T47D (cell line): ENCODE data around the gene MPI.
"Not testable (repeated sequence)": the region's sequence is repeated elsewhere in the genome, so short reads cannot be mapped to it uniquely, and the experiment has no call there.

Source experiments
- DNase-seq, 2 experiments: peaks; one replicate each; pipeline versions ENCODE4 v3.0.0 to v3.0.0-alpha.2; 2011 to 2012; ENCODE audit warnings: low read depth in 1 of 2, low spot score in 1 of 2
- JUND ChIP-seq: IDR thresholded peaks from 2 replicates; pipeline ENCODE4 v1.6.1; 2012; ENCODE audit warnings: low read depth
- in situ Hi-C: cut with HindIII; loops from 2 replicates; pipeline ENCODE4 v1.10.0; 2016; ENCODE audit warnings: low sequenced_read_pairs, low pct_unique_long_range_greater_than_20kb

MPI gene

DNA sequence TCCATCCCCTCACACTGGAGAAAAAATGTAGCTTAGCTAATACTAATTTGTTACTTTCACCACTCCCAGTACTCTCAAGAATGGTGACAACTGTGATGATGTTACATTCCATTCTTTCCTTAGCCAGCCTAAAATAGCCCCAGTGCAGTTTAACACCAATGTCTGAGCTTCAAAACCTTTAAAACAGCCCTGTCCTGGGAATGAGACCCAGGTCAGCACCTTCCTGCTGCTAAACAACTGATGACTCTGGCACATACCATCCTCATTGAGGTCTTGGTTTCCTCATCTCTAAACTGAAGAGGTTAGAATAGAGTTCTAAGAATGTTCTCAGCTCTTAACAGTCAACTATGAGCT lies 20.5 kb upstream of the MPI start:
- no peak for DNase-seq
- no peak for TF ChIP-seq JUND
- in situ Hi-C loops, result no loop called here

GRCh38 chr15:74869726-74870407 lies 20.0 kb upstream of the MPI start:
- TF ChIP-seq JUND, result no peak
- DNase-seq, result no peak
- in situ Hi-C loops, result no loop called here

- no peak for TF ChIP-seq JUND
- in situ Hi-C loops, result no loop called here
- DNase-seq, result peak in 1 of 2 experiments; percentile 81
Observed at GRCh38 chr15:74870436-74871215, 19.2 kb upstream of the MPI start.

- DNase-seq, result no peak
- TF ChIP-seq JUND, result no peak
- in situ Hi-C loops, result no loop called here
Observed at GRCh38 chr15:74872702-74873035, 17.2 kb upstream of the MPI start.

GRCh38 chr15:74873036-74873755 lies 16.6 kb upstream of the MPI start, which contains the start of gene SCAMP2:
TSS of gene SCAMP2 (minus strand) at chr15:74873365. CDS start at chr15:74873255, 110 bp downstream.
- peak; percentile 96 to 97 for DNase-seq
- no peak for TF ChIP-seq JUND
- in situ Hi-C loops, result no loop called here

GRCh38 chr15:74873756-74874424 lies 16.0 kb upstream of the MPI start:
- TF ChIP-seq JUND, result no peak
- DNase-seq, result no peak
- in situ Hi-C loops, result no loop called here

DNA sequence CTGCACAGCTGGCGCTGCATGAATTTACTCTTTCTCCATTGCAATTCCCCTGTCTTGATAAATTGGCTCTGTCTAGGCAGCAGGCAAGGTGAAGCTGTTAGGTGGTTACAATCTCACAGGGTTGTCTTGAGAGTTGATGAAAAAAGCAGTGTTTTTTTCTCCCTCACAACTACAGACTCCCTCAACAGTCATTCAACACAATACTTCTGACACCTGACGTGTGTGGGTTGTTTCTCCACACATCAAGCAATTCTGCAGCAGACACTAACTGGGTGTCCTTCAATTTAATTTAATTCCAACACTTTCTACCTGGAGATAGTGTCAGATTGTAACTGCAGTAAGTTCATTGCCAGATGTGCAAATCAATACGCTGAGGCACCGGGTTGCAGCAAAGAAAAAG lies 11.6 kb upstream of the MPI start:
- in situ Hi-C loops, result no loop called here
- TF ChIP-seq JUND, result no peak
- no peak for DNase-seq

- in situ Hi-C loops, result no loop called here
- no peak for TF ChIP-seq JUND
- DNase-seq, result no peak
Observed at GRCh38 chr15:74882528-74882927, 7.3 kb upstream of the MPI start.

- in situ Hi-C loops, result no loop called here
- no peak for TF ChIP-seq JUND
- no peak for DNase-seq
Observed at GRCh38 chr15:74884428-74885223, 5.2 kb upstream of the MPI start.

GRCh38 chr15:74885461-74885860 lies 4.4 kb upstream of the MPI start:
- TF ChIP-seq JUND, result no peak
- DNase-seq, result no peak
- in situ Hi-C loops, result no loop called here

GRCh38 chr15:74887537-74888193 lies 2.2 kb upstream of the MPI start:
- in situ Hi-C loops, DNase-seq: not testable (repeated sequence)
